Midbrain (tissue), 1 donor: ENCODE results near the gene SEL1L3.

Experiments used
- DNase-seq: peaks from one replicate; lab custom pipeline; 2025; lab: John Stamatoyannopoulos, UW

Gene SEL1L3

DNA sequence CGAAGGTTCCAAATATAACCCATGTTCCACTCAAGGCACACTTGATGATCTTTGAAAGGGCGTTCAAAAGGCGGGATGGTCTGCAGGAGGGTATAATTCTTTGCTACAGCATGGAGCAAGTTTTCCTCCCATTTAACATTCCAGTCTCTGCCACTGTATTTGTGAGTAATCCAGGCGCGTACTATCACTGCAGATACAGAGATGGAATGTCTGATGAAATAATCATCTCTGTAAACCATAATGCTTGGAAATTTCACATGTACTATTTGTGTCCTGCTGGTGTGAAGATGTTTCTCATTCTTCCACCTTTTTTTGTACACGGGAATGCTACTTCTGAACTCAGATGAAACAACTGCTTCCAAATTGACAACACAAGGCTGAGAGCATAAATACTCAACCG is 15.5 kb downstream of the SEL1L3 start:
- no peak for DNase-seq

DNA sequence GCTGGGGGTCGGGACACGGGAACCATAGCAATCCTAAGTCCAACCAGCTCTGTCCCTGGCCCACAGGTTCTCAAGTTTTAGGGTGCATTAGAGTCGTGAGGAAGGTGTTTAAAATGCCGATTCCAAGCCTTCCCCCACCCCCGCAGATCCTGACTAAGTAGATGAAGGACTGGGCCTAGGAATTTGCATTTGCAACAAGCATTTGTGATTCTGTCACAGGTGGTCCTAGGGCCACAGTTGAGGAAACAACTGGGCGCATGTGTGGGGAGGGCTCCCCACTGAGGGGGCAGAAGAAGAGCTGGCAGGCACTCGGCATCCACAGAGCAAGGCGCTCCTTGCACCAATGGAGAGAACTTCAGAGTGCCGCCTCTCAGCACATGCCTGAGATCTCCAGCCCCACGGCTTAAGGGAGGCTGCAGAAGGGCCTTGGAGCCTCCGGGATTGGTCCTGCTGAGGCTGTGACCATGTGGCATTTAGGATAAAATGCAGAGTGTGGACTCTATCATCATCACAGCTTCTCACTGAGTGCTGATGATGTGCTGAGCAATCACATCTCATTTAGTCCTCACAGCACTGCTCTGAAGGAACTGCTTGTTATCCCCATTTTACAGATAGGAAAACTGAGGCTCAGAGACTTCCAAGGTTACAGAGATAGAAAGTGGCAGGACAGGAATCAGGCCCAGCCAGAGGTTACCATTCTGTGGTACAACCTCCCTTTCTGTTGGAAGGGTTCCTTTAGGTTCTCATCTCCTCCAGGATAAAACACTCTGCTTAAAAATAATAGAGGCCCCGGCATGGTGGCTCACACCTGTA is 16.7 kb downstream of the SEL1L3 start:
- no peak for DNase-seq

DNA sequence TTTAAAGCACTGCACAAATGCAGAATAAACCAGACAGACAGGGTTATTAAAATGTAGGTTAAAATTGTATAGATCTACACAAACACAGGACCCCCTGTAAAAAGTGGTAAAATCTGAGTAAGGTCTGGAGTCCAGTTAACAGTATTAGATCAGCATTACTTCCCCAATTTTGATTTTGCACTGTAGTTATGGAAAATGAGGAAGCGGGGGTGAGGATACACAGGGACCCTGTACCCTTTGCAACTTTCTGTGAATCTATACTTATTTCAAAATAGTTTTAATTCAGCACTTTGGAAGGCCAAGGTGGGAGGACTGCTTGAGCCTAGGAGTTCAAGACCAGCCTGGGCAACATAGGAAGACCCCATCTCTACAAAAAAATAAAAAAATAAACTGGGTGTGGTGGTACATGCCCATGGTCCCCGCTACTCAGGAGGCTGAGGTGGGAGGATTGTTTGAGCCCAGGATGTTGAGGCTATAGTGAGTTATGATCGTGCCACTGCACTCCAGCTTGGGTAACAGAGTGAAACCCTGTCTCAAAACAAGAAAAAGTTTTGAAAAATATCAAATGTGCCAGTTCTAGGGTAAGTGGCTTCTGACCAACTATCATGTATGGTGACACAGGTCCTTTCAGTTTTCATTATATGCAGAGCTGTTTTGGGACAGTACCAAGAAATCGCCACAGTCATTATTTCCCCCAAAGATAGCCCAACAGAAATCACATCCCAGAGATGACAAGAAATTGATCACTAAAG is 17.7 kb downstream of the SEL1L3 start:
- no peak for DNase-seq

DNA sequence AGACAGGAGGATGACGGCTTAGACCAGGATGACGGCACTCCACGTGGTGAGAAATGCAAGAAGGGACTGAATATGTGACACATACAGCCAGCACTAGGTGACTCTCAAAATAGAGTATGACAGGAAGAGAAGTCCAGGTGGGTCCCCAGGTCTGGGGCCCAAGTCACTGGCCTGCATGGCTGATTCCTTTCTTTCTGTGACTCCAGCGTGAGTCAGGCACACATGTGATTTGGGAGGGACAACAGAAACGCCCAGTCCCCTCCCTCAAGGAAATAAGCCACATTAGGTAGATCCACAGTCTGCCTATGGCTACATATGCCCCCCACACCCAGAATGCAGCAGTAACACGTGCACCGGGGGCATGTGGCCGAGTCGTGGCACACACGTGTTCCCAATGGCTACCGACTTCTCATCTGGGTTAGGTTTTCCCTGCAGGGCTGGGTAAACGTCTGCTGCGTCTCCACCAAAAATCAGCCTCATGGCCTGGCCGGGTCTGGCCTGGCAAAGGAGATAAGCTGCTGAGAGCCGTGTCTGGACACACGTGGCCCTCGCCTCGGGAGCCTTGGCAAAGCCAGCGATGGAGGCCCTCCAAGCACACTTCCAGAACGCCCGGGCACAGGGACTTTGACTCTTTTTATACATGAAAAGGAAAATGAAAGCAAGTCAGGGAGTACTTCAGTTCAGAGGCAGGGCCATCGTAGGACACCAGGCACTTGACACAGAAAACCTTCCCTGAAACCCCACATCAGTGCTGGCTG is 19.3 kb downstream of the SEL1L3 start:
- peak; percentile 23 for DNase-seq

DNA sequence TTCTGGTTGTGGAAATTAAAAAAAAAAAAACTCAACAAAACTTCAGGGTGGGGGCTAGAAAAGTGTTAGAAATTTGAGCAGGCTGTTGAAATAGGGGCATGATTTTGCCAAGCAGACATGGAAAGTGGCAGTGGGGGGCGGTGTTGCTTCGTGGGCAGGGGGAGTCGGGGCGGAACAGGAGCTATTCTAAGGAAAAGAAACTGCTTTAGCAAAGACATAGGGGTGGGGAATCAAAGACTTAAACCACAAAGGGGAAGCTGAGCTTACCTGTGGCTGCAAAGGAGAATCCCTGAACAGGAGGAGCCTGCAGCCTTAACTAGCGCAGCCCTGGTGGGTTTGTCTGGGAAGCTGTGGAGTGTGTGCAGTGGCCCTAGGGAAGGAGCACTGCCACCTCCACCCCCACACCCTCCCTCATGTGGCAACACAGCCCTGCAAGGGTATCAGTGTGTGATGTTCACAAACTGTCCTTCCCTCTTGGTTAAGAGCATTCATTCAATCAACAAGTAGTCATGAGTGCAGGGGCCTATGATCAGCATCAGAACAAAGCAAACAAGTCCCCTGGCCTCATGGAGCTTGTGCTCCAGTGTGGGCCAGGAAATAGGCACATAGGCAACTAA is 20.5 kb downstream of the SEL1L3 start:
- no peak for DNase-seq

DNA sequence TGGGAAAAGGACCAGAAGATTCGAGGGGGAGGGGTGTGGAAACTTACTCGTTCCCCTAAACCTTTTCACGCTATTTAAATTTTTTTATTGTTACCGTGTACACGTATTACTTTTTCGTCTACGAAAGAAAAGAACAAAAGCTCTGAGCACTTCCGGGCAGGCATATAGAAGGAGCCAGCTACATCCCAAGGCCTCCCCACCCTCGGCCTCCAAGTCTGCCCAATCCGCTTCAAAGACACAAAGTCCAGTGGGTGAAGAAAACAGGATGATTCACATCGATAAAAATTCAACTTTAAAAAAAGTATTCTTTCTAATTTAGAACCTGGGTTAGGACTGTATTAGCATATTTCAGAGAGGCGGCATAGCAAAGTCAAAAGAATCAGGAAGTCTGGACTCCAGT is 23.1 kb downstream of the SEL1L3 start:
- DNase-seq, result no peak

DNA sequence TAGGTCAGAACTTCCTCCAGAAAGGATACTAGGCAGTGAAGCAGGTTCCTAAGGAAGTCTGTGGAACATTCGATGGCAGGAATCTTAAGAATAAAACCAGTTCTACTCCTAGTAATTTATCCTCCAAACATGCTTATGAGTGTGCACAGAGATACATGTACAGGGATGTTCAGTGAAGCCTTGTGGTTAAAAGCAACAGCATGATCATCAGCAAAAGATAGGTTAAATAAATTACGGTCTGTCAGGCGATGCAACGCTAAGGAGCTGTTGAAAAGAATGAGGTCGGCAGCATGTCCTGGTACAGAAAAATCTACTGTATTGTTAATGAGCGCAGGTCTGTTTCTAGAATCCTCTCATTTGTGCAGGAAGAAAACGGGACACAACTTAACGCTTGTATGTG is 23.6 kb downstream of the SEL1L3 start:
- no peak for DNase-seq

DNA sequence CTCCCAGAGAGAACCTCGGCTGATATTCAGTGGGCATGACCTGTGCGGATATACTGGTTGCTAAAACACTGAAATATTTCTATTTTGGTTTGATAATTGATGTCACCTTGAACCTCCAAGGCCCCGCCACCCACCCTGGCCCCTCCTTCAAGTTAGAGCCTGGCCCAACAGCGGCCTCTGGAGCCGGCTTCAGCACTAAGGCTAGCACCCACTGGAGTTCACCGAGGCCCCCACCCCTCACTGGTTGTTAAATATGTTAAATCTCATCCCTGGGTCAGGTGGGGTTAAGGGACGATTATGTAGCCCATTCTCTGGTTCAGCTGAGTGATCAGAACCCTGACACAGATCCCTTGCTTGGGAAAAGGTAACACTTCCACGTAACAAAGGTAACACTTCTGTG is 24.3 kb downstream of the SEL1L3 start:
- no peak for DNase-seq

DNA sequence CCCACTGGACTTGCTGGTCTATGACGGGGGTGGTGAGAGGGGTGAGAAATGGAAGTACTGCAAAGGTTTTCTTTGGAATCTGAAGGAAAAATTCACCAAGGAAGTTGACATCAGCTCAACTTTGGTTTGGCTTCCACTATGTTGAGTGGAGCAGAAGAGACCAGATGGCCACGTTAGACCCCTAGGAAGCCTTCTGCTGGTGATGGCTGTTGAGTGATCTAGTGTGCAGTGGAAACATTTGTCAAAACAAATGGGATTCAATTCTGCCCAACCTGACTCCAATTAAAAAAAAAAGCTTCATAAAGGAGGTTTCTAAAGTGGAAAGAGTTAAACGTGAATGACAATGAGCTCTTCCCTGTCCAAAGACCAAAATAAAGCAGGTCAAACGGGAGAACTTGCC is 25.7 kb downstream of the SEL1L3 start:
- DNase-seq, result no peak

DNA sequence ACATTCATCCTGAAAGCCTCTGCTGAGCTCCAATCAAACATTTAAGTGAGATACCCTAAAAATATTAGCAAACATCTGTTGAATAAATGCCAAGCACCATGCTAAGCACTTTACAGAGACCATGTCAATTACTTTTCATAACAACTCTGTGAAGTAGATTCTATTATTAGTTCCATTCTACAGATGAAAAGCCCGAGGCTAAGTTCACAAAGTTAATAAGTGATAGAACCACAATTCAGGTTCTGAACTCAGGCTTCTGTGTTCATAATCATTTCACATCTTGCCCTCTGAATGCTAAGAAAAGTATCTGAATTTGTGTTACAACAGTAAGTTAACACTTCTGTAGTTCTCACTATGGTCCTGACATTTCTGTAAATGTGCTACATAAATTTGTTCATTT is 27.4 kb downstream of the SEL1L3 start:
- no peak for DNase-seq

DNA sequence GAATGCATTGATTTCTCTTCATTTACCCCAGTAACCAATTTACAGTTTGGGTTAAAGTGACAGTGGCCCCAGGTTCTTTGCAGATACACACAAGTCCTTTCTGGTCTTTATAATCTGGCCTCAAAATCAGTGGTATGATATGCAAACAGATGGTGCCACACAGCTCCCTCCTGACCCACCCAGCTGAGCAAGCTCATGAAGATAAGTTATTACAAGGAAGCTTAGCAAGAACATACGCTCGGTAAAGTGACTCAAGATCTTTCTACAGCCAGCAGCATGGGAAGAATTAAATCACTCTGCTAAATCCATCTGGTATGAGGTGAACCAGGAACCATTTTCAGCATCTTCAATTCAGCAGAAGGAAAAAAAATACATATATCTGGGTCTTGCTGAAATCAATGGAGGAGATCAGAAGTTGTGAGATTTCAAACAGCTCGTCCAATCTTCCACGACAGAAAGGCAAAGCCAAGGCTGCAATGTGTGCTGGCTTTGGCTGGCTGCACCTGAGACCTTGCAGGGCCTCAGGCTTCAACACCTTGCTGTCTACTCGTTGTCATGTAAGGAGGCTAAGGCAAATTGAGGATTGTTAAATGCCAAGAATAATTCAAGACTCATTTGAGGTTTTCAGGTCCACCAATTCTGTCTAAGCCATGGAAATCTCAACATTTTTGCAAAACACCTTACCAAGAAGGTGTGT is 28.2 kb downstream of the SEL1L3 start:
- DNase-seq, result no peak

DNA sequence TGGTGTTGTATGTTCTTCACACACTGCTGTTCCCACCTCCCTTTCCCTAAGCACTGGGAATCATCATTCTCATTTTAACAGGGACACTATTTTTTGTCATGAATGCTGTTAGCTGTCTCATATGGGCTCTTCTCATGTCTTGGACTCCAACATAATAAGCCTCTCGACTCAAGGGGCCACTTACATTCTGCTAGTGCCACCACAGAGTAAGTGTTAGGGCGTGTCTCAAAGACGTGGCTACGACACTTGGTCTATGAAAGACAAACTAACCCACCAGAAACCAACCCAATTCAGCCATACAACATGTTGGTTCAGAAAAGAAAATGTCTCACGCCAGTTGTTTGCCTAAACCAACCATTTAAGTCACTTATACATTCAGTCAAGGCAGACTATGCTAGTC is 32.2 kb downstream of the SEL1L3 start:
- no peak for DNase-seq

DNA sequence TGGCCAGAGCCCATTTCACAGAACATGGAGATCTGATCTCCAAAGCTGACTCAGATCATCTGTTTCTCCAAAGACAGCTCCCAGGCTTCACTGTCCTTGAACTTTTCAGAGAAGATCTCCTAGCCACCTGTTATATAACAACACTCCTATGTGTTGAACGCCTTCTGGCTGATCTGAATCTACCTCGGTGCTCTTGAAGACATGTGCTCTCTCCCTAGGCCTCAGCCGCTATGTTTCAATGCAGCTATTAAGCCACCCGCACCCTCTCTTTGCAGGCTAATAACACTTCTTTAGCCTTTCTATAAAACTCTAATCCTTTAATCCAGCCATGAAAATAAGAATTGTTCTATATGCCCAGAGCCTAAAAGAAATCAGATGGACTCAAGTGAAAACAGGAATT is 34.9 kb downstream of the SEL1L3 start:
- no peak for DNase-seq

DNA sequence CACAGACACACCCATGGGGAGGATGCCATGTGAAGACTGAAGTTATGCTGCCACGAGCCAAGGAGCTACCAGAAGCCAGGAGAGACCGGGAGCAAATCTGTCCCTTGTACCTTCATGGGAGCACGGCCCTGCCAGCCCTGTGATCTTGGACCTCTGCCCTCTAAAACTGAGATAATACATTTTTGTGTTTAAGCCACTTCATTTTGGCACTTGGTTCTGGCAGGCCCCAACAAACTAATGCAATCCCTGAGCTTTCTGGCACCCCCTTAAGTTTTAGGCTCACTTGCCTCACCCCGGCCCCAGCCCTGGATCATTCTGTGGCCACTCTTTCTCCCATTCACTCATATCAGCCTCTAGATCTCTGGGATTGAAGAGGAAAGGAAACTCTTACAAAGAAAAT is 35.4 kb downstream of the SEL1L3 start:
- DNase-seq, result no peak

DNA sequence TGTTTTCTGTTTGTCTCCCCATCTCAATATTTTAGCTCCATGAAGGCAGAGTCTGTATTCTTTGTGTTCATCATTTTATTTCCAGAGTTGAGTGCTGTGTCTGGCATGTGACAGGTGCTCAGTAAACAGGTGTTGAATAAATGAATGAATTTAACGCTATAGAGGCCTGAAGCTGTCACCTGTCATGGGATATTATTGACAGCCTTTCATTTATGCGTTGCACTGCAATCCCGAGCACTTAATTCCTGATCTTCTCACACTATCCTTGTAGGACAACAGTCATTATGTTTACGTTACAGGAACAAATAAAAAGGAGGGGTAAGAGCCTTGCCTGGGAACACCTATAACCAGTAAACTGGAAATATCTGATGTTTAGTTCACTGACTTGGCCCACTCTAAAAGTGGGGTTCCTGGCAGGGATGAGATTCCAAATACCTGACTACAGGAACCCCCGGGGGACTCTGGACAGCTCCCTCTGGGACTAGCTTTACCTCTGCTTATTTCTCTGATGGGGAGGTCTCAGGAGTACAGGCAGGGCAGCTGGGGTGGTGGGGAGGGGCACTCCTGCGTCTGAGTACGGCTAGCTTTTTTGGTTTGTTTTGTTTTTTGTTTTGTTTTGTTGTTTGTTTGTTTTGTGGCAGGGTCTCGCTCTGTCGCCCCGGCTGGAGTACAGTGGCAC is 36.6 kb downstream of the SEL1L3 start:
- DNase-seq, result no peak

DNA sequence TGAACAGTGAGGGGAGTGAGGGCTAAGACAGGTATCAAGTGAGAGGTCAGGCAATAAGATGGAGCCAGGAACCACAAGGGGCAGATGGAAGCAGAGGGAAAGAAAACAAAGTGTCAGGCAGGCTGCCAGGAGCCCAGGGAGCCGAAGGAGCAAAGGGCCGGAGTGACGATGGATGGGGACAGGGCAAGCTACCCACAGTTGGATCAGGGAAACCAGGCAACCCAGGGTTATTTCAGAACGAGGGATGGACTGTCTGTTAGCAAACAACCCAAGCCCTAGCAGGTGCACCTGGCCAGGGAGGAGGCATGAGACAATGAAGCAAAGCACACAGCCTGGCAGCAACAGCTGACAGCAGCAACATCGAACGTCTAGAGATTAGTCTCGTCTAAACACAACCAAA is 39.2 kb downstream of the SEL1L3 start:
- DNase-seq, result no peak

DNA sequence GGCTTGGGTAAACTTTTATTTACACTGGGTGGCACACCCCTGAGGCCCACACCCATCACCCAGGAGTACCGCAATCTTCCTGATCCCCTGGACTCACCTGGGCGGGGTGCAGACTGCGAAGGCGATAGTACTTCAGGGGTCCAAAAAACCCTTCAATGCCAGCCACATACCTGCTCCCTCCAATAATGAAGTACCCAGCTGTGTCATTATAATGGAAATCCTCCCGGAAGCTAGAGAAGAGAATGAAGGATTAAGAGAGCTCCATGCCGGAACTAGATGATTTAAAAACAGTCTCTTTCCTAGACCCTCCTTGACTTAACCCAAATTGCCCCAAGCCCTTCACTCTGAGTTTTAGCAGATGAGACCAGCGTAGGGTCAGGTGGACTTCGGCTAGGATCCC is 40.9 kb downstream of the SEL1L3 start:
- no peak for DNase-seq

DNA sequence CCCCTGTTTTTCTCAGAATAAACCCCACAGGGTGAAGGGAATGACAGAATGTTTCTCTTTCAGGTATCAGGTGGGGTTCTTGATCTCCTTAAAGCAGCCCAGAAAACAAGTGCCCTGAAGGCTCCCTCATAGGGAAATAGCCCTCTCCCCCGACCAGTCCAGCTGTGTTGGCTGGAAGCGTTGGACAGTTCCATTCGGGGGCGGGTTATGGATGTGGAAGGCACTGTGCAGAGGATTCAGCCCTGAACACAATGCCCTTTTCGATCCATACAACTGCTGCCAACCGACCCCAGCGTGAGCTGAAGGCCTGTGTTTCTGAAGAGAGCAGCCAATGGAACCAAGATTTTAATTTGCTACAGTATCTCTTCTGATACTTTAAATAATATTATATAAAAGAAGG is 41.5 kb downstream of the SEL1L3 start:
- DNase-seq, result no peak

DNA sequence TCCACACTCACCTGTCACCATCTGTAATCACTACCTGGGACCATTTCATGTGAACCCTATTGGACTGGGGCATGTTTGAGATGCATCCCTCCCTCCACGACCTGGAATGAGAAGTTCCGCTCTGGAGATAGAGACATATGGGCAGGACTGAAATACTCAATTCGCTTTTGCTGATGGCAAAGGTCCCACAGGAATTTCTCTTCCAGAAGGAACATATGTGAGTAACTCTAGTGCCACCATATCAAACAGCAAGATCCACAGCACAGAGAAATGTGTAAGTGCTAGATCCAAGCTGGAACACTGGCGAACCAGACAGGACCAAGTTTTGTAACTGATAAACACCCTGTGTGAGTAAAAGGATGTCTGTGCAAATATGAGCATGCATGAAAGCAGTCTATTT is 43.9 kb downstream of the SEL1L3 start:
- no peak for DNase-seq

DNA sequence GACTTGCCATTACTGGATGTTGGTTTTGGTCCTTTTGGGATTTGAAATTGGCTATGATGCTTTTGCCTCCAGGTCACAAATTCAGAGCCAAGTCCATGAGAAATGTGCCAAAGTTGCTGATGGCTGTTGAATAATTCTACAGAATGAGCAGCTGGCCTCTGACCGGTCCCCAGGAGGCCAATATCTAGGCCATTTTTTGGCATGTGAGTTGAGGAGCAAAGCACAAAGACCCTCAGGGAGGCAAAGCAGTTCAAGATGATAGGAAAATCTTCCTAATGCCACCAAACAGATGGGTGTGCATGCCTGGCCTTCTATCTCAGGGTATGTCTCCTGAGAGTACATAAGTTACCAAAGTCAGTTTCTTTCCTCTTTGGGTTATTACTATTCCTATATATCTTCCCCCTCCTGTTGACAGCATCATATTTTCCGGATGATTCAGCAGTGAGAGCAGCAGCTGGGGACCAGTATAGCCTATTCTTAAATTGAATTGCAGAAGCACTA is 44.4 kb downstream of the SEL1L3 start:
- no peak for DNase-seq

DNA sequence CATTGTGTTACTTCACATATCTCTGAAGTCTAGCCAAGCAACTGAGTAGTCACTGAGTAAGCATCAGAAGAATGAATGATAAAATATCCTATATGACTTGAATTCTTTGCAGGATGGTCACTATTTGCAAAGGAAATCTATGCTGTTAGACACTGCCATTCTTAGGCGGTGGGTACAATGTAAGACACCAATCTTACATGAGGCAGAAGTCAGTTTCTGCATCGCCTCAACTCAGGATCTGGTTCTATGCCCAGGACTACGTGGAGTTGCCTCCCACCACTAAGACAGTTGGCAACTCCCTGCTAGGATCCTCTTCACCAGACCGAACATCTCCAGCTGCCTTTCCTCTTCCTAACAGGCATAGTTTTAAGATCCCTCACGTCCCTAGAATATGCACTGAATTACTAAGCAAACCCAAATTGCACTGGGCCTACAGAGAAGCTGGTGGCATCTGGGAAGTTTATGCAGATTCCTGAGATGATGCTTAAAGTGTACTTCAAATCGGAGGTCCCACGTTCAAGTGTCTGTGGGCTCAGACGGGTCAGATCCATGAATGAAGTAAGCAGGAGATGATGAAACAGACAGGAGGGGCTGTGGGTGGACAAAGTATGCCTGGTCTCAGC is 45.6 kb downstream of the SEL1L3 start:
- no peak for DNase-seq
